BJ (cell line): ENCODE measurements around the gene PRRC2B. TPM values are rescaled to one million over a fixed set of nuclear protein-coding genes. Genes with fewer than 3 reads are reported as not detected.

Source experiments
- CTCF ChIA-PET: fragments of 350-600 bp; formaldehyde crosslinking; extraction: SDS; loops from one replicate; lab custom pipeline; 2021; ENCODE audit warnings: antibody characterized with exemption, inconsistent platforms; lab: Yijun Ruan, JAX
- POLR2A ChIA-PET: fragments of 300-600 bp; sonication (Branson Sonifier 250); formaldehyde crosslinking; extraction: SDS; loops from one replicate; lab custom pipeline; 2021; ENCODE audit warnings: antibody characterized with exemption; lab: Charles Lee
- DNase-seq: peaks from one replicate; pipeline ENCODE4 v3.0.0-alpha.2; 2011; ENCODE audit warnings: low read depth
- H3K27me3 ChIP-seq: 2 replicates; pipeline ENCODE4 v1.6.0; 2011; ENCODE audit warnings: low read length; ENCODE audit not compliant: control insufficient read depth, insufficient read depth
- H3K36me3 ChIP-seq: 2 replicates; pipeline ENCODE4 v1.5.1; 2011; ENCODE audit warnings: low read length; ENCODE audit not compliant: control insufficient read depth, insufficient read depth
- H3K4me3 ChIP-seq: 2 replicates; pipeline ENCODE4 v1.5.1; 2011; ENCODE audit warnings: low read depth, mild to moderate bottlenecking, control low read depth, low read length
- polyA plus RNA-seq: library from polyadenylated mRNA; depleted of rRNA; stranded (reverse); fragments of >200 nt; gene quantifications from 2 replicates; pipeline ENCODE4 v1.2.3, GENCODE V29; 2011
- TF ChIP-seq, protein P1 (sequence below): IDR thresholded peaks from 2 replicates; pipeline ENCODE4 v1.5.1; 2011; ENCODE audit warnings: low read depth, mild to moderate bottlenecking, control low read depth, inconsistent platforms, low read length, moderate library complexity; ENCODE audit not compliant: insufficient read depth

The PRRC2B gene
- polyA plus RNA-seq, 1 experiment = 25.8 TPM

DNA sequence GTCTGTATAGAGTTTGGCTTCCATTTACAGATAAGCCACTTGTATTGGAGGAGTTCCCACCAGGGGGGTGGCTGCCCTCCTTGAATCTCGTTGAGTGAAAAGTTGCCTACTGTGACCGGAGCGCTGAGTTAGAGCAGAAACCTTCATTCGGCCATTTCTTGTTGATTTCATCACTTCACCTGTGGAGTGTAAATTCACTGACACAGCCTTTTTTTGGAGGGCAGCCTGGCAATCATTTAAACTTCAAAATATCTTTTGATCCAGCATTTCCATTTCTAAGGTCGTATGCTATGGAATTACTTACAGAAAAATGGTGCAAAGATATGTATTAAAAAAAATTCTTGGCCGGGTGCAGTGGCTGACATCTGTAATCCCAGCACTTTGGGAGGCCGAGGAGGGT is 40.8 kb downstream of the PRRC2B start:
- H3K36me3 ChIP-seq = peaks cover 28% of the 10 kb centered on the region
- ChIA-PET POLR2A (no interaction called here), CTCF (interaction anchor here (0.8 to 1.7 kb wide), 3 partner anchors 8 to 67 kb away, joined by 3 to 4 read pairs (median 3); no protein-coding TSS in a partner anchor)

GRCh38 chr9:131436376-131436775 is 42.5 kb downstream of the PRRC2B start:
- Histone ChIP-seq H3K27me3 (no peaks in the 10 kb centered on the region), H3K4me3 (no peak overlapping the region), H3K36me3 (peaks cover 28% of the 10 kb centered on the region)
- ChIA-PET POLR2A (no interaction called here), CTCF (interaction anchor here (1.0 to 1.8 kb wide), 3 partner anchors 17 to 87 kb away, joined by 3 to 5 read pairs (median 3); no protein-coding TSS in a partner anchor)
- TF ChIP-seq, protein P1, sequence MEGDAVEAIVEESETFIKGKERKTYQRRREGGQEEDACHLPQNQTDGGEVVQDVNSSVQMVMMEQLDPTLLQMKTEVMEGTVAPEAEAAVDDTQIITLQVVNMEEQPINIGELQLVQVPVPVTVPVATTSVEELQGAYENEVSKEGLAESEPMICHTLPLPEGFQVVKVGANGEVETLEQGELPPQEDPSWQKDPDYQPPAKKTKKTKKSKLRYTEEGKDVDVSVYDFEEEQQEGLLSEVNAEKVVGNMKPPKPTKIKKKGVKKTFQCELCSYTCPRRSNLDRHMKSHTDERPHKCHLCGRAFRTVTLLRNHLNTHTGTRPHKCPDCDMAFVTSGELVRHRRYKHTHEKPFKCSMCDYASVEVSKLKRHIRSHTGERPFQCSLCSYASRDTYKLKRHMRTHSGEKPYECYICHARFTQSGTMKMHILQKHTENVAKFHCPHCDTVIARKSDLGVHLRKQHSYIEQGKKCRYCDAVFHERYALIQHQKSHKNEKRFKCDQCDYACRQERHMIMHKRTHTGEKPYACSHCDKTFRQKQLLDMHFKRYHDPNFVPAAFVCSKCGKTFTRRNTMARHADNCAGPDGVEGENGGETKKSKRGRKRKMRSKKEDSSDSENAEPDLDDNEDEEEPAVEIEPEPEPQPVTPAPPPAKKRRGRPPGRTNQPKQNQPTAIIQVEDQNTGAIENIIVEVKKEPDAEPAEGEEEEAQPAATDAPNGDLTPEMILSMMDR = no peak
- no peak for DNase-seq

More for the DNA sequence above, 40.8 kb downstream of the PRRC2B start:
- DNase-seq = no peak
- H3K27me3 ChIP-seq = no peaks in the 10 kb centered on the region
- TF ChIP-seq, protein P1 = no peak
- H3K4me3 ChIP-seq = no peak overlapping the region

GRCh38 chr9:131436865-131437271 is 43.0 kb downstream of the PRRC2B start:
- Histone ChIP-seq H3K4me3 (no peak overlapping the region), H3K27me3 (no peaks in the 10 kb centered on the region), H3K36me3 (peaks cover 28% of the 10 kb centered on the region)
- TF ChIP-seq, protein P1 = no peak
- no peak for DNase-seq
- POLR2A ChIA-PET = no interaction called here
- CTCF ChIA-PET = interaction anchor here (1.0 to 1.8 kb wide), 3 partner anchors 17 to 88 kb away, joined by 3 to 5 read pairs (median 3); no protein-coding TSS in a partner anchor

DNA sequence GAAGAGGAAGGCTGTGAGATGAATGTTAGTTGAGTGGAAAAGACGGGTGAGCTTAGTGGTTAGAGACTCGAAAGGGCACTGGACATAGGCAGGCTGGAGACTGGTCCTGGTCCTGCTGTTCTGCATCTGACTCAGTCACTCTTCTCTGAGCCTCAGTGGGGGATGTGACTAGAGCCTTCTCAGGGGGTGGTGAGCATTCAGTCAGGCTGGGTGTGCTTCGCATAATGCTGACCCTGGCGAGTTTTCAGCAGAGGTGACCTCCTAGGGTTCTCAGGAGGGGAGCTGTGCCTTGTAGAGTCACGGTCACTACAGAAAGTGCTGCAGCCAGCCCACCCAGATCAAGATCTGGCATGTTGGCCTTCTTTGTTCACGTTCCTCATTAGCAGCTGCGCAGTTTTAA is 44.3 kb downstream of the PRRC2B start:
- H3K27me3 ChIP-seq = no peaks in the 10 kb centered on the region
- no peak overlapping the region for H3K4me3 ChIP-seq
- TF ChIP-seq, protein P1 = no peak
- H3K36me3 ChIP-seq = peaks cover 28% of the 10 kb centered on the region
- DNase-seq = no peak
- CTCF ChIA-PET = no interaction called here
- POLR2A ChIA-PET = no interaction called here

DNA sequence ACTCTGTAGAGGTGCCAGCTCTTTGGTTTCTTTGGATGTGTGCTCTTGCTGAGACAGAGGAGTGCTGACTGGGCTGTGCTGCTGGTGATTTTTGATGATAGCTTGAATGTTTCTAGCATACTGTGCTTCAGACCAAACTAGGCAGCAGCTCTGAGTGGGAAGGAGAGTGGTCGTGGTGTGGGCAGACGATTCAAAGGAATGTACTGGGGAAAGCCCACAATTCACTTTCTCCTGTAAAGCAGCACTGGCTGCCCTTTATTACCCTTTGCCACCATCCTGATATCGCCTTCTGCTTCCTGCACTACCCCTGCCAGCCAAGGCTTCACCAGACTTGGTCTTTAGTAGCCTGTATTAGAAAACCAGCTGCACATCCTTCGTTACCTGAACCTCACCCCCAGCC is 45.3 kb downstream of the PRRC2B start:
- Histone ChIP-seq H3K4me3 (no peak overlapping the region), H3K36me3 (peaks cover 32% of the 10 kb centered on the region), H3K27me3 (no peaks in the 10 kb centered on the region)
- TF ChIP-seq, protein P1 = no peak
- DNase-seq = no peak
- POLR2A ChIA-PET = no interaction called here
- CTCF ChIA-PET = interaction anchor here (0.6 to 0.8 kb wide), 2 partner anchors 56 to 342 kb away, joined by 3 read pairs; no protein-coding TSS in a partner anchor
